Glutamatergic neuron (in vitro differentiated cells): ENCODE measurements around the gene INHBC. TPM values are rescaled to one million over a fixed set of nuclear protein-coding genes. Genes with fewer than 3 reads are reported as not detected.

Experiments used
- DNase-seq: peaks from one replicate; pipeline ENCODE4 v3.0.0; 2022
- H3K27ac Mint-ChIP-seq: one replicate; pipeline ENCODE4 v1.8.0; 2020; ENCODE audit warnings: mild to moderate bottlenecking, mixed read lengths, inconsistent platforms; ENCODE audit not compliant: unreplicated experiment
- H3K27me3 Mint-ChIP-seq: one replicate; pipeline ENCODE4 v1.8.0; 2020; ENCODE audit warnings: mild to moderate bottlenecking, moderate library complexity, mixed read lengths, inconsistent platforms; ENCODE audit not compliant: unreplicated experiment
- H3K36me3 Mint-ChIP-seq: one replicate; pipeline ENCODE4 v1.8.0; 2020; ENCODE audit warnings: mild to moderate bottlenecking, mixed read lengths, inconsistent platforms; ENCODE audit not compliant: unreplicated experiment
- H3K4me1 Mint-ChIP-seq: one replicate; pipeline ENCODE4 v1.8.0; 2020; ENCODE audit warnings: mild to moderate bottlenecking, low read depth, mixed read lengths, inconsistent platforms; ENCODE audit not compliant: unreplicated experiment
- H3K4me3 Mint-ChIP-seq: one replicate; pipeline ENCODE4 v1.8.0; 2020; ENCODE audit warnings: mild to moderate bottlenecking, mixed read lengths, inconsistent platforms; ENCODE audit not compliant: unreplicated experiment
- H3K9me3 Mint-ChIP-seq: one replicate; pipeline ENCODE4 v1.8.0; 2020; ENCODE audit warnings: mild to moderate bottlenecking, moderate library complexity, mixed read lengths, inconsistent platforms; ENCODE audit not compliant: unreplicated experiment
- CTCF ChIP-seq: fragments of 200-600 bp; sonication (generic); IDR thresholded peaks from one replicate; pipeline ENCODE4 v1.5.0; 2021; ENCODE audit not compliant: partially characterized antibody, unreplicated experiment
- total RNA-seq: library from RNA; stranded (reverse); fragmentation: NEBNext Ultra II Directional; extraction: Animal tissue kit (Norgen Biotek cat#: 25700); gene quantifications from one replicate; pipeline ENCODE4 v1.2.1, GENCODE V29; 2021; ENCODE audit not compliant: unreplicated experiment

The INHBC gene
- total RNA-seq, 1 donor from 2014 or later: not detected

GRCh38 chr12:57481671-57482070 is 47.1 kb downstream of the INHBC start:
- H3K9me3 Mint-ChIP-seq: peaks cover 4% of the 10 kb centered on the region
- H3K4me1 Mint-ChIP-seq: peaks cover 3% of the 10 kb centered on the region
- DNase-seq: no peak
- H3K4me3 Mint-ChIP-seq: no peak overlapping the region
- TF ChIP-seq CTCF: no peak
- H3K27ac Mint-ChIP-seq: peak overlapping the region; percentile 36
- H3K27me3 Mint-ChIP-seq: peaks cover 8% of the 10 kb centered on the region
- H3K36me3 Mint-ChIP-seq: peaks cover 7% of the 10 kb centered on the region

GRCh38 chr12:57483466-57483865 is 48.9 kb downstream of the INHBC start:
- Mint-ChIP-seq H3K4me3 (no peak overlapping the region), H3K9me3 (peaks cover 12% of the 10 kb centered on the region), H3K27me3 (peaks cover 9% of the 10 kb centered on the region), H3K27ac (no peak overlapping the region), H3K4me1 (peaks cover 3% of the 10 kb centered on the region), H3K36me3 (peaks cover 3% of the 10 kb centered on the region)
- DNase-seq: no peak
- TF ChIP-seq CTCF: no peak

GRCh38 chr12:57485695-57486094 is 51.1 kb downstream of the INHBC start:
- Mint-ChIP-seq H3K9me3 (peaks cover 21% of the 10 kb centered on the region), H3K4me3 (no peak overlapping the region), H3K4me1 (peaks cover 13% of the 10 kb centered on the region), H3K27ac (no peak overlapping the region), H3K36me3 (peaks cover 17% of the 10 kb centered on the region), H3K27me3 (peaks cover 23% of the 10 kb centered on the region)
- no peak for TF ChIP-seq CTCF
- no peak for DNase-seq

GRCh38 chr12:57487055-57487596 is 52.5 kb downstream of the INHBC start:
- no peak for DNase-seq
- Mint-ChIP-seq H3K27ac (peak overlapping the region; percentile 96), H3K9me3 (peaks cover 22% of the 10 kb centered on the region), H3K4me3 (peak overlapping the region; percentile 94), H3K4me1 (peaks cover 20% of the 10 kb centered on the region), H3K36me3 (peaks cover 23% of the 10 kb centered on the region), H3K27me3 (peaks cover 28% of the 10 kb centered on the region)
- TF ChIP-seq CTCF: no peak

- TF ChIP-seq CTCF: peak; percentile 10
- peak; percentile 90 for DNase-seq
- Mint-ChIP-seq H3K4me3 (peak within 1 kb of the TSS; percentile 94), H3K27me3 (peaks cover 28% of the 10 kb centered on the region), H3K36me3 (peaks cover 23% of the 10 kb centered on the region), H3K4me1 (peaks cover 22% of the 10 kb centered on the region), H3K27ac (peak within 1 kb of the TSS; percentile 96), H3K9me3 (peaks cover 22% of the 10 kb centered on the region)
These were observed 53.2 kb downstream of the INHBC start, which contains the start of gene MARS1 for GRCh38 chr12:57487597-57488401. Gene MARS1, plus strand, starts transcription at chr12:57488068. Its CDS starts 23 bp downstream, at chr12:57488091.
